Muscle of leg (tissue), 16 donors: ENCODE results near the gene ZBTB8A. TPM values are rescaled to one million over a fixed set of nuclear protein-coding genes. Genes with fewer than 3 reads are reported as not detected.

Experiments
- DNase-seq: peaks from one replicate; pipeline ENCODE4 v3.0.0; 2013
- H3K27ac ChIP-seq: one replicate; pipeline ENCODE4 v1.5.1; 2013; ENCODE audit warnings: mild to moderate bottlenecking, low read length, control low read depth
- H3K27me3 ChIP-seq: one replicate; pipeline ENCODE4 v1.6.1; 2013; ENCODE audit warnings: low read length; ENCODE audit not compliant: control insufficient read depth, insufficient read depth
- H3K36me3 ChIP-seq: one replicate; pipeline ENCODE4 v1.6.1; 2013; ENCODE audit warnings: low read length; ENCODE audit not compliant: control insufficient read depth, insufficient read depth
- H3K4me1 ChIP-seq: one replicate; pipeline ENCODE4 v1.6.1; 2013; ENCODE audit warnings: low read length; ENCODE audit not compliant: control insufficient read depth, insufficient read depth
- H3K4me3 ChIP-seq: one replicate; pipeline ENCODE4 v1.5.1; 2013; ENCODE audit warnings: low read length, control low read depth
- H3K9me3 ChIP-seq: replicated peaks from 2 replicates; pipeline ENCODE4 v1.6.1; 2013; ENCODE audit warnings: low read depth, low read length; ENCODE audit not compliant: control insufficient read depth
- WGBS: methylation state at CpG from one replicate; pipeline ENCODE4 v1.1.5; 2013; ENCODE audit warnings: missing lambda C conversion rate; ENCODE audit not compliant: insufficient coverage; 5-methylcytosine and 5-hydroxymethylcytosine counted together
- long read RNA-seq, 11 donors: transcript quantifications; one replicate each; lab custom pipeline, GENCODE V29; 2026
- polyA plus RNA-seq, 8 donors: library from polyadenylated mRNA; unstranded; fragments of 120-200 nt; gene quantifications; one replicate each; pipeline versions ENCODE4 v1.2.1 to v1.2.3, GENCODE V29; 2013; ENCODE audit warnings: inconsistent platforms in 1 of 8, low replicate concordance in 1 of 8; ENCODE audit not compliant: insufficient read length in 8 of 8, insufficient read depth in 1 of 8
- total RNA-seq: library from RNA; stranded (reverse); fragments of 120-200 nt; gene quantifications from one replicate; pipeline ENCODE4 v1.2.4, GENCODE V29; 2013

ZBTB8A gene
- total RNA-seq, result 10.6 TPM
- polyA plus RNA-seq, result 10 to 100 TPM in 2 of 8 donors, 1 to 10 TPM in 6; 5.9 to 13.4 (median 9.1) TPM
- long read RNA-seq, donor 1, full-length matches to known transcripts, result 2 of 2 reads
- long read RNA-seq, donor 1, partial matches to known transcripts, result 0 of 2 reads
- long read RNA-seq, donor 1, other reads (novel, unspliced or antisense), result 0 of 2 reads
- long read RNA-seq, donor 2, partial matches to known transcripts, result 0 of 1 reads
- long read RNA-seq, donor 2, other reads (novel, unspliced or antisense), result 0 of 1 reads
- long read RNA-seq, donor 3, full-length matches to known transcripts, result 1 of 1 reads
- long read RNA-seq, donor 3, partial matches to known transcripts, result 0 of 1 reads
- long read RNA-seq, donor 3, other reads (novel, unspliced or antisense), result 0 of 1 reads
- long read RNA-seq, donor 4, result 0 reads
- long read RNA-seq, donor 5, full-length matches to known transcripts, result 2 of 2 reads
- long read RNA-seq, donor 5, partial matches to known transcripts, result 0 of 2 reads
- long read RNA-seq, donor 5, other reads (novel, unspliced or antisense), result 0 of 2 reads
- long read RNA-seq, donor 6, full-length matches to known transcripts, result 1 of 1 reads
- long read RNA-seq, donor 6, partial matches to known transcripts, result 0 of 1 reads
- long read RNA-seq, donor 6, other reads (novel, unspliced or antisense), result 0 of 1 reads
- long read RNA-seq, donor 7, partial matches to known transcripts, result 0 of 1 reads
- long read RNA-seq, donor 7, other reads (novel, unspliced or antisense), result 0 of 1 reads
- long read RNA-seq, donor 8, full-length matches to known transcripts, result 2 of 27 reads
- long read RNA-seq, donor 8, partial matches to known transcripts, result 6 of 27 reads
- long read RNA-seq, donor 8, other reads (novel, unspliced or antisense), result 19 of 27 reads
- long read RNA-seq, donor 9, full-length matches to known transcripts, result 1 of 1 reads
- long read RNA-seq, donor 9, partial matches to known transcripts, result 0 of 1 reads
- long read RNA-seq, donor 9, other reads (novel, unspliced or antisense), result 0 of 1 reads
- long read RNA-seq, donor 10, full-length matches to known transcripts, result 4 of 28 reads
- long read RNA-seq, donor 10, partial matches to known transcripts, result 5 of 28 reads
- long read RNA-seq, donor 10, other reads (novel, unspliced or antisense), result 19 of 28 reads
- long read RNA-seq, donor 11, full-length matches to known transcripts, result 1 of 1 reads
- long read RNA-seq, donor 11, partial matches to known transcripts, result 0 of 1 reads
- long read RNA-seq, donor 11, other reads (novel, unspliced or antisense), result 0 of 1 reads

DNA sequence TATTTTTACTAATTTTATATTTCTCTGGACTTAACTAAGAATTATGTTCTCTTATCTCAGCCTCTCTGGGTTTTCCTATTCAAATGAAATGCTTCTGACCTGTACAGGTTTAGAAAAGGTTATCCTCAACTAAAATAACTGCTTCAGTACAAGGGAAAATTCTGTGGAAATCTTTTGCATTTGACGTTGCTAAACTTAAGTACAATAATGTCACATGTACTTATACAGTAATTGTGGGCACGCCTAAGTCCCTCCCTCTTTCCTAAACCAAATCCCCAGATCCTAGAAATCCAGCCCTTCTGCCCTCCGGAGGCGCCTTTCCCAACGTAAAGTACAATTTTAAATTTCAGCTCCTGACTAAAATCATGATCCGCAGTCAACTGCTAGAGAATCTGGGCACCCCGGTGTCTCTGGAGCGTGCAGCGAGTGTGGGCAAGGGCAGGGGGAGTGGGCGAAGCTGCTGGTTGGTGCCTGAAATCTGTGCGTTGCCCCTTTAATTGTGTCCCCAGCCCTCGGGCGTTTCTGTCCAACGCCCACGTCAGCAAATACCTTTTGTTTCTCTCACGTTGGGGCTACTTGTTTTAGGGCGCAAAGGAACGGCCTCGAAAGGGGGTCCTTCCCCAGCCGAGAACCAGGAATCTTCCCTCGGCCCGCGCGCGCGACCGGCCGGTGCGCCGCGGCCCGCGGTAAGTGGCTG is at the start of gene ZBTB8A:
Gene ZBTB8A (plus strand): TSS at position 541 of the 697 bp plus-strand sequence. CDS start 53,505 bp downstream, outside the sequence.
- WGBS, result under 1% methylated on average over 28 of the region's 33 CpGs
- H3K36me3 ChIP-seq, result no peaks in the 10 kb centered on the region
- peak within 1 kb of the TSS; percentile 56 for H3K4me3 ChIP-seq
- H3K27me3 ChIP-seq, result peaks cover 2% of the 10 kb centered on the region
- H3K9me3 ChIP-seq, result no peaks in the 10 kb centered on the region
- peak; percentile 77 for DNase-seq
- peaks cover 9% of the 10 kb centered on the region for H3K4me1 ChIP-seq
- H3K27ac ChIP-seq, result peak within 1 kb of the TSS; percentile 85

DNA sequence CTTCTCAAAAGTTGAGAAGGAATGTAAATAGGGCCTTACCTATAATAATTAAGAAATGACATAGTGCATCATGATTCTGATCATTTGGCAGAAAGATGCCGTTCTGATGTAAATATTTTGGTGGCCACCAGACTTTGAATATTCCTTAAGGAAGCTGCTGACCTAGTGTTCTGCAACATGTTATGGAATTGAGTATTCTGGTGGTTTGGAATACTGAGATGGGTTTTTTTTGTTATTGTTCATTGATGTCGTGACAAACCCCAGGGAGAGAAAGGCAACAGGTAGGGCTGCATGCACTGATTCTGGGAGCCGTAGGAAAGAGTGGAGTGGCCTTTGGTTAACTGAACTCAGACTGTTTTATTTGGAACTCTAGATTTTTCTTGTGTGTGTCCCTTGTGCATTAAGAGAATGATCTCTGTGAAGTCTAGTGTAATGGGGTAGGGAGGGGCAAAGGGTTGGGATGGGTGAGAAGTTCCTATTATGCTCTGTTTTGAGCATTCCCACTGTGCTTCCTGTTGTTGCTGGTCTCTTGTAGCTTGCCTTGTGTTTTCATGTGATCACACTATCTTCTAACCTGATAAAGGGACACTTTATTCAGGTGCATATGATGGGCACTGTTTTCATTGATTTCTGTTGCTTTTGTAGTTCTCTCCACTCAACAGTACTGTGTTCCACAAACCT is 49.3 kb upstream of the ZBTB8A start:
- no peaks in the 10 kb centered on the region for H3K27me3 ChIP-seq
- no peak for DNase-seq
- no peaks in the 10 kb centered on the region for H3K9me3 ChIP-seq
- 76% methylated on average over 2 of the region's 3 CpGs for WGBS
- no peaks in the 10 kb centered on the region for H3K4me1 ChIP-seq
- H3K36me3 ChIP-seq, result no peaks in the 10 kb centered on the region
- no peak overlapping the region for H3K27ac ChIP-seq
- H3K4me3 ChIP-seq, result no peak overlapping the region

DNA sequence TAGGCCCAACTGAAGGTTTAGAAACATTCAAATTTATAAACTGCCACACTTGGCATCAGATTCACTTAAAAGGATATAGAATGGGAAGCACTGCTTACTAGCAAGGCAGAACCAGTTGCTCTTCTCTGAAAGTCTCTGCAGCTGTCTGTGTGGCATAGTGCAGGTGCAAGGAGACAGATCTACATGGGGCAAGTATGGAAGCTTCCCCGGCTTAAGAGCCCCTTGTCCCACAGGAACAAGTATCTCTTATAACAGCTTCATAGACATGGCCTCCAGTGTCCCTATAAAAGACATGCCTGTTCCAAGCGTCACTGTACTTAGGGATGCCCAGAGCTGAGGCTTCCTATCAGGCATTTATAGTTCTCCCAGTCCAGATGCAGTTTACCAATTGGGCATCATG is 47.8 kb upstream of the ZBTB8A start:
- Histone ChIP-seq H3K36me3 (no peaks in the 10 kb centered on the region), H3K27me3 (no peaks in the 10 kb centered on the region), H3K9me3 (no peaks in the 10 kb centered on the region), H3K27ac (no peak overlapping the region), H3K4me3 (no peak overlapping the region), H3K4me1 (no peaks in the 10 kb centered on the region)
- 100% methylated on average over 1 of the region's 2 CpGs for WGBS
- no peak for DNase-seq

DNA sequence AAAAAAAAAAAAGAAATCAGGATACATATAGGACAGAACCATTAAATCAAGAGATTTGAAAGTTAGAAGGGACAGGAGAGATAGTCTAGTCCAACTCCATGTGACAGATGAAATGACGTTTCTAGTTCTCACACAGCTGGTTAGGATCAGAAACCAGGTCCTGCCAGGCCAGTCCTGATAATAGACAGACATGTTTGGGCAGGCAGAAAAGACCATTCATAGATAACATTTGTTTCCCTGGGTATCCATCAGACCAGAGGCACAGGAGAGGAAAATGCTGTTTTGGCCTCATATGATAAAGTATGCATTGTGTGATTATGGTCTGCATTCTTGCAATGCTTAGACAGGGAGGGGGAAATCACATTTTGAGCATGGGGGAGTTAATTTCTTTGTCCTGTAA is 45.0 kb upstream of the ZBTB8A start:
- H3K27me3 ChIP-seq, result no peaks in the 10 kb centered on the region
- H3K36me3 ChIP-seq, result no peaks in the 10 kb centered on the region
- H3K27ac ChIP-seq, result no peak overlapping the region
- H3K4me1 ChIP-seq, result no peaks in the 10 kb centered on the region
- DNase-seq, result no peak
- WGBS, result 50% methylated on average over 1 of the region's 1 CpG
- H3K4me3 ChIP-seq, result no peak overlapping the region
- H3K9me3 ChIP-seq, result no peaks in the 10 kb centered on the region

DNA sequence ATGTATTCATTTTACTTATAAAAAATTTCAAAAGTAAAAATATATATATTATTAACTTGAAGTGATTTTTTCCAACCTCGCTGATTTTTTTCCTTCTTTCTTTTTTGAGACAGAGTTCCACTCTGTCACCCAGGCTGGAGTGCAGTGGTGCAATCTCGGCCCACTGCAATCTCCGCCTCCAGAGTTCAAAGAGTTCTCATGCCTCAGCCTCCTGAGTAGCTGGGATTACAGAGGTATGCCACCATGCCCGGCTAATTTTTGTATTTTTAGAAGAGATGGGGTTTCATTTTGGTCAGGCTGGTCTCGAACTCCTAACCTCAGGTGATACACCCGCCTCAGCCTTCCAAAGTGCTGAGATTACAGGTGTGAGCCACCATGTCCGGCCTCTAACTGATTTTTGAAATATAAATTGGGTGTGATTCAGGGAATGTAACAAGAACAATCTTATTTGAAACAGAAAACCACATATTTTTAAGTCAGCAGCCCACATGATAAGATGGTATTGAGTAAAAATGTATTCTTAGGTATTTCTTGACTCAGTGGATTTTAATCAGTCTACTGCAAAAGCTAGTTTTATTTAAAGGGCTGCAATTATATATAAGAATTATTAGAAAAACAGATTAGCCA is 44.4 kb upstream of the ZBTB8A start:
- H3K36me3 ChIP-seq, result no peaks in the 10 kb centered on the region
- no peak overlapping the region for H3K27ac ChIP-seq
- H3K27me3 ChIP-seq, result no peaks in the 10 kb centered on the region
- WGBS, result no CpG with 5 or more reads among the region's 7 CpGs
- DNase-seq, result no peak
- no peaks in the 10 kb centered on the region for H3K9me3 ChIP-seq
- H3K4me1 ChIP-seq, result no peaks in the 10 kb centered on the region
- H3K4me3 ChIP-seq, result no peak overlapping the region

DNA sequence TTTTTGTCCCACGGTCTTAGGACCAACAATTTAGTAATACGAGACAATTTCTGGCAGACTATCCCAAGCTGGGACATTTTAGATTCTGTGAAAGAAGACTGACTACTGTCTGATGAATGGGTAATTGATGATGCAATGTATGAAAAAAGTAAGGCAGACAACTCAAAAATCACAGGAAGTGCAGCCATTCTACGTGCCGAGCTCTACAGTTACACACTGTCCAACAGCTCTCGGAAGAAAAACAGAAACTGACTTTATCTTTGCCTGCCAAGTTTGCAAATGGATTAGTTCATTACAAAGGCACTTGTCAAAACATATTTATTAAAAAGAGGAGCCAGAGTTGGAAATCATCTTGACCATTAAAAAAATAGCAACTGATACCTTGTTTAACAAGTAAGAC is 43.1 kb upstream of the ZBTB8A start:
- peak; percentile 46 for DNase-seq
- no peak overlapping the region for H3K4me3 ChIP-seq
- H3K27ac ChIP-seq, result no peak overlapping the region

DNA sequence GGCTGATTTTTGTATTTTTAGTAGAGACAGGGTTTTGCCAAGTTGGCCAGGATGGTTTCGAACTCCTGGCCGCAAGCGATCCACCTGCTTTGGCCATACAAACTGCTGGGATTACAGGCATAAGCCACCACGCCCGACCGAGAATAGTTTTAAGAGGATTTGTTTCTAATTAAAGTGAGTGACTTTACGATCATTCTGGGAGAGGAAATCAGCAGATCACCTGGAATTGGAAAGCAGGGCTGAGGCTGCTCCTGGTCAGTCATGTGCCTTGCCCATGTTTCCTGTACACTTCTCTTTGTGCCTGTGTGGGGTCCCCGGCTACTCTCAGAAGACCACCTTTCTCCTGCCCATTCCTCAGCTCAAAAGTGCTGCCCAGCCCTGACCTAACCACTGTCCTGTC is 40.5 kb upstream of the ZBTB8A start:
- no peak overlapping the region for H3K4me3 ChIP-seq
- H3K9me3 ChIP-seq, result no peaks in the 10 kb centered on the region
- H3K27ac ChIP-seq, result no peak overlapping the region
- H3K36me3 ChIP-seq, result no peaks in the 10 kb centered on the region
- WGBS, result 54% methylated on average over 7 of the region's 8 CpGs
- peaks cover 2% of the 10 kb centered on the region for H3K4me1 ChIP-seq
- no peak for DNase-seq
- no peaks in the 10 kb centered on the region for H3K27me3 ChIP-seq

More for the DNA sequence above, 43.1 kb upstream of the ZBTB8A start:
- H3K36me3 ChIP-seq, result no peaks in the 10 kb centered on the region
- no peaks in the 10 kb centered on the region for H3K9me3 ChIP-seq
- WGBS, result no CpG with 5 or more reads among the region's 5 CpGs
- H3K4me1 ChIP-seq, result peaks cover under 1% of the 10 kb centered on the region
- H3K27me3 ChIP-seq, result no peaks in the 10 kb centered on the region

DNA sequence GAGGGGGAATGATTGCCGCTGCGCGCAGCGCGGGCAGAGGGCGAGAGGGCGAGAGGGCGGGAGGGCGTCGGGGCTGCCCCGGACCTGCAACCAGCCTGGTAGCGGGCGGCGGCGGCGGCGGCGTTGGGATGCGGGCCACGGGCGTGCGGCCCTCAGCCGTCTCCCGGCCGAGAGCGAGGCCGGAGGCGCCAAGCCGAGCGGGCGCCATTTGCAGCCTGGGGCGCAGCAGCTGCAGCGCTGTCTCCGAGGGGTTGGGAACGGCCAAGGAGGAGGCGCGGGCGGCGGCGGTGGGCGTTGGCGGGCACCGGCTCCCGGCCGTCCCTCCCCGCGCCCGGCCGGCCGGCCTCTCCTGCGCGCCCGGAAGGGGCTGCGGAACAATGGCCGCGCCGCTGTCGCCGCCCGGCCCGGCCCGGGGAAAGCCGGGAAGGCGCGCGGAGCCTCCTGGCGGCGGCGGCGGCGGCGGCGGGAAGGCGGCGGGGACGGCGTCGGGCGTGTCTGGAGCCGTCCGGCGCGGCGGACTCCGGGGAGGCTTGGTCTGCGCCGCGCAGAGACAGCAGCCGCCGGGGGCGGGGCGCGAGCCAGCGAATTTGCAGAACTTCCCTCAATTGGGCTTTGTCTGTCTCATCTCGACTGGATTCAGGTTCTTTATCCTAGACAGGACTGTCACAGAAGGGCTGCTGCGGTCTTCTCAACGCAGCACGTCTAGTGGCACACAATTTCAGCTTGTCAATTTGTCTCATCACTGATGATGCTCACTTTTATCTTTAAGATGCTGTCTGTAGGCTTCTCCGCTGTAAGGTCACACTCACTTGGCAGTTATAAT is 38.6 kb upstream of the ZBTB8A start:
- Histone ChIP-seq H3K4me3 (peak overlapping the region; percentile 39), H3K36me3 (no peaks in the 10 kb centered on the region), H3K4me1 (peaks cover 2% of the 10 kb centered on the region), H3K27me3 (no peaks in the 10 kb centered on the region), H3K9me3 (no peaks in the 10 kb centered on the region), H3K27ac (peak overlapping the region; percentile 73)
- DNase-seq, result peak; percentile 81
- WGBS, result under 1% methylated on average over 98 of the region's 99 CpGs
